Endothelial cell of umbilical vein (primary cell): ENCODE measurements around the gene ATXN1.

Experiments used
- CTCF ChIP-seq, 2 donors: IDR thresholded peaks; 1 replicate in 1 of 2; 2 replicates in 1 of 2; pipeline ENCODE4 v1.5.1; 2011; ENCODE audit warnings: low read length in 2 of 2, mild to moderate bottlenecking in 2 of 2, moderate library complexity in 2 of 2, control low read depth in 1 of 2, inconsistent platforms in 1 of 2, low read depth in 1 of 2; ENCODE audit not compliant: insufficient read depth in 1 of 2; ENCODE audit errors: extremely low read depth in 1 of 2
- MYC ChIP-seq: IDR thresholded peaks from one replicate; pipeline ENCODE4 v1.6.1; 2011; ENCODE audit warnings: mild to moderate bottlenecking, low read depth, low read length
- POLR2A ChIP-seq: IDR thresholded peaks from 2 replicates; pipeline ENCODE4 v1.6.1; 2012; ENCODE audit warnings: low read depth, mild to moderate bottlenecking, control low read depth, low read length
- POLR2AphosphoS5 ChIP-seq: IDR thresholded peaks from 2 replicates; pipeline ENCODE4 v1.6.1; 2012; ENCODE audit warnings: low read depth, mild to moderate bottlenecking, control low read depth, low read length, moderate library complexity; ENCODE audit not compliant: insufficient read depth

GRCh38 chr6:16665992-16666391 is 95.3 kb downstream of the ATXN1 start:
- TF ChIP-seq CTCF (IDR thresholded peaks at IDR 0.05; ENCODE audit: extremely low read depth in 1 of 2, insufficient read depth in 1 of 2, low read depth in 1 of 2, low read length in 2 of 2) (no peak), POLR2AphosphoS5 (no peak), POLR2A (no peak), MYC (no peak)
